Measurements from ENCODE around the gene SGPL1. TPM values are rescaled to one million over a fixed set of nuclear protein-coding genes. Genes with fewer than 3 reads are reported as not detected.
"Not testable (repeated sequence)": the region's sequence is repeated elsewhere in the genome, so short reads cannot be mapped to it uniquely, and the experiment has no call there.

The SGPL1 gene
- total and polyA plus RNA-seq, 3 experiments from 2014 or later = 17.8 to 64.4 (median 64.3) TPM

- DNase-seq = no peak
- Histone ChIP-seq H3K4me3 (ENCODE audit: low read length) (no peak overlapping the region), H3K27ac (ENCODE audit: low read depth, low read length) (no peak overlapping the region), H3K9me3 (ENCODE audit: low read length) (no peaks in the 10 kb centered on the region), H3K36me3 (ENCODE audit: insufficient read depth, low read length) (no peaks in the 10 kb centered on the region), H3K27me3 (ENCODE audit: insufficient read depth, low read length, poor library complexity, severe bottlenecking) (no peaks in the 10 kb centered on the region), H3K4me1 (ENCODE audit: insufficient read depth, low read length) (no peaks in the 10 kb centered on the region)
- CTCF ChIA-PET = interaction anchor here (1.1 kb wide), 1 partner anchor 7 kb away, joined by 3 read pairs; no protein-coding TSS in a partner anchor
- H3K4me3 Mint-ChIP-seq = no peak overlapping the region
- POLR2A ChIA-PET = no interaction called here
- H3K27me3 Mint-ChIP-seq = peaks cover 9 to 36% of the 10 kb centered on the region in 2 donors
- no peaks in the 10 kb centered on the region for H3K4me1 Mint-ChIP-seq
- H3K36me3 Mint-ChIP-seq = no peaks in the 10 kb centered on the region
- peaks cover 0 to 6% (median 0%) of the 10 kb centered on the region in 5 donors for H3K9me3 Mint-ChIP-seq
- no peak overlapping the region for H3K27ac Mint-ChIP-seq
These were observed 101.9 kb downstream of the SGPL1 start for GRCh38 chr10:70917635-70918034.

DNA sequence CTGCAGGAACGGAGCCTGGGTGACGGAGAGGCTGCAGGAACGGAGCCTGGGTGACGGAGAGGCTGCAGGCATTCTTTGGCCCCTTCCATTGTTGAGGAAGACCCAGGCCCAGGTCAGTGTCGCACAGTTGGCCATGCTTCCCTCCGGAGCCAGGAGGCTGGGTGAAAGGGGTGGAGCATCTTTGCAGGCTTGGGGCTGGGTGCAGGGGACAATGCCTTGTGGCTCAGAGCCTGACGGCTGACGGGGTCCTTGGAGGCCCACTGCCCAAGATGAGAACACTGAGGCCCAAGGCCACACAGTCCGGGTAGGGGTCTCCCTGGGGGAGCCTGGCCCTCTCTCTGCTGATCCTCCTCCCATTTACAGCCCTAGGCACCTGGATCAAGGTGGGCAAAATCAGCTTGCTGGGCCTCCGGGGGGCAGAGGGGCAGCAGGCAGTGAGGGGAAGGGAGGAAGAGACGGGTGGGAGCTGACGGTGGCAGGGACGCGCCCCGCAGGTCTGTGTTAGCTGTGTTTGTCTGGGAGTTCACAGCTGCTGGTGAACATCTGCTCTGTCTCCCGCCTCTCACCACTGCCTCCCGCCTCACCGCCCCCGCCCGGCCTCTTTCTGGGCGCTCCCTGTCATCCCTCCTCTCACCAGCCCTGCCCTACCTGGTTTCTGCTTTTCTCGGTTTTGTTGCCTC lies 103.2 kb downstream of the SGPL1 start:
- no peak for DNase-seq
- peaks cover 7 to 37% of the 10 kb centered on the region in 2 donors for H3K27me3 Mint-ChIP-seq
- H3K36me3 Mint-ChIP-seq = no peaks in the 10 kb centered on the region
- no peaks in the 10 kb centered on the region for H3K4me1 Mint-ChIP-seq
- Histone ChIP-seq H3K4me3 (ENCODE audit: low read length) (no peak overlapping the region), H3K9me3 (ENCODE audit: low read length) (no peaks in the 10 kb centered on the region), H3K27ac (ENCODE audit: low read depth, low read length) (no peak overlapping the region), H3K36me3 (ENCODE audit: insufficient read depth, low read length) (no peaks in the 10 kb centered on the region), H3K4me1 (ENCODE audit: insufficient read depth, low read length) (no peaks in the 10 kb centered on the region), H3K27me3 (ENCODE audit: insufficient read depth, low read length, poor library complexity, severe bottlenecking) (no peaks in the 10 kb centered on the region)
- H3K27ac Mint-ChIP-seq = no peak overlapping the region
- POLR2A ChIA-PET = no interaction called here
- H3K4me3 Mint-ChIP-seq = peak overlapping the region in 1 of 7 donors; percentile 57
- H3K9me3 Mint-ChIP-seq = peaks cover 0 to 3% (median 0%) of the 10 kb centered on the region in 5 donors
- CTCF ChIA-PET = no interaction called here

GRCh38 chr10:70919906-70920305 lies 104.2 kb downstream of the SGPL1 start:
- H3K4me3 Mint-ChIP-seq; H3K9me3 Mint-ChIP-seq; DNase-seq; H3K4me1 Mint-ChIP-seq; H3K4me1 ChIP-seq (ENCODE audit: insufficient read depth, low read length); POLR2A ChIA-PET; H3K27ac Mint-ChIP-seq; H3K27me3 ChIP-seq (ENCODE audit: insufficient read depth, low read length, poor library complexity, severe bottlenecking); CTCF ChIA-PET; H3K4me3 ChIP-seq (ENCODE audit: low read length); H3K9me3 ChIP-seq (ENCODE audit: low read length); H3K27ac ChIP-seq (ENCODE audit: low read depth, low read length); H3K36me3 ChIP-seq (ENCODE audit: insufficient read depth, low read length); H3K36me3 Mint-ChIP-seq: not testable (repeated sequence)
- H3K27me3 Mint-ChIP-seq = peaks cover 7 to 34% of the 10 kb centered on the region in 2 donors

DNA sequence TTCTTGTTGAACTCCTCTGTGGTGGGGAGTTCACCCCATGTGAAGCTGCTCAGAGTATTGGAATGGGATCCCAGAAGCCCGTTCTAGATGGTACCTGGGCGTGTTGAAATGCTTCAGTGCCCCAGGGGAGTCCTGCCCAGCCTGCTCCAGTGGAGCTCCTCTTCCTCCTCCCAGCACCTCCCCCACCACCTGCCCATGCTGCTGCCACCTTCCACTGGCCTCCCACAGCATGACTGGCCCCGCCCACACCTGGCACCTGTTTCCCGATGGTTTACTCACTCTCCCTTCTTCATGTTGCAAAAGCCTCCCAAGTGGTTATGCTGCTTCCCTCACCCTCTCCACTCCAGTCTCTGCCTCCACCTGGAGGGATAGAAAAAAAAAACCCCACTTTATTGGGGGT lies 104.8 kb downstream of the SGPL1 start:
- CTCF ChIA-PET = no interaction called here
- no peaks in the 10 kb centered on the region for H3K27me3 ChIP-seq (ENCODE audit: insufficient read depth, low read length, poor library complexity, severe bottlenecking)
- H3K4me3 ChIP-seq (ENCODE audit: low read length) = no peak overlapping the region
- POLR2A ChIA-PET = no interaction called here
- Mint-ChIP-seq H3K36me3 (no peaks in the 10 kb centered on the region), H3K27me3 (peaks cover 9 to 36% of the 10 kb centered on the region in 2 donors), H3K4me1 (peaks cover 5 to 6% (median 5%) of the 10 kb centered on the region in 3 donors), H3K9me3 (peaks cover 0 to 3% (median 0%) of the 10 kb centered on the region in 5 donors), H3K4me3 (no peak overlapping the region), H3K27ac (no peak overlapping the region)
- no peaks in the 10 kb centered on the region for H3K9me3 ChIP-seq (ENCODE audit: low read length)
- DNase-seq = no peak
- no peak overlapping the region for H3K27ac ChIP-seq (ENCODE audit: low read depth, low read length)
- H3K4me1 ChIP-seq (ENCODE audit: insufficient read depth, low read length) = no peaks in the 10 kb centered on the region
- H3K36me3 ChIP-seq (ENCODE audit: insufficient read depth, low read length) = no peaks in the 10 kb centered on the region

- H3K4me1 ChIP-seq (ENCODE audit: insufficient read depth, low read length) = no peaks in the 10 kb centered on the region
- H3K36me3 ChIP-seq (ENCODE audit: insufficient read depth, low read length) = no peaks in the 10 kb centered on the region
- no peaks in the 10 kb centered on the region for H3K36me3 Mint-ChIP-seq
- no peaks in the 10 kb centered on the region for H3K27me3 ChIP-seq (ENCODE audit: insufficient read depth, low read length, poor library complexity, severe bottlenecking)
- ChIA-PET POLR2A (no interaction called here), CTCF (no interaction called here)
- DNase-seq = no peak
- peaks cover 9 to 34% of the 10 kb centered on the region in 2 donors for H3K27me3 Mint-ChIP-seq
- no peak overlapping the region for H3K4me3 ChIP-seq (ENCODE audit: low read length)
- no peak overlapping the region for H3K27ac ChIP-seq (ENCODE audit: low read depth, low read length)
- H3K4me1 Mint-ChIP-seq = peaks cover 6 to 8% (median 7%) of the 10 kb centered on the region in 3 donors
- no peaks in the 10 kb centered on the region for H3K9me3 ChIP-seq (ENCODE audit: low read length)
- H3K9me3 Mint-ChIP-seq = peaks cover 0 to 1% (median 0%) of the 10 kb centered on the region in 5 donors
- no peak overlapping the region for H3K27ac Mint-ChIP-seq
- no peak overlapping the region for H3K4me3 Mint-ChIP-seq
These were observed 105.5 kb downstream of the SGPL1 start for GRCh38 chr10:70921285-70921684.

- Histone ChIP-seq H3K27ac (ENCODE audit: low read depth, low read length) (no peak overlapping the region), H3K4me1 (ENCODE audit: insufficient read depth, low read length) (no peaks in the 10 kb centered on the region), H3K36me3 (ENCODE audit: insufficient read depth, low read length) (no peaks in the 10 kb centered on the region), H3K9me3 (ENCODE audit: low read length) (no peaks in the 10 kb centered on the region), H3K4me3 (ENCODE audit: low read length) (no peak overlapping the region), H3K27me3 (ENCODE audit: insufficient read depth, low read length, poor library complexity, severe bottlenecking) (no peaks in the 10 kb centered on the region)
- Mint-ChIP-seq H3K4me3 (no peak overlapping the region), H3K27me3 (peaks cover 7 to 29% of the 10 kb centered on the region in 2 donors), H3K9me3 (peaks cover 0 to 1% (median 0%) of the 10 kb centered on the region in 5 donors), H3K27ac (no peak overlapping the region), H3K36me3 (no peaks in the 10 kb centered on the region), H3K4me1 (peaks cover 6 to 8% (median 7%) of the 10 kb centered on the region in 3 donors)
- ChIA-PET CTCF (interaction anchor here (1.1 to 1.6 kb wide), 2 partner anchors 20 to 362 kb away, joined by 3 to 6 read pairs; no protein-coding TSS in a partner anchor), POLR2A (no interaction called here)
- no peak for DNase-seq
These were observed 107.9 kb downstream of the SGPL1 start for GRCh38 chr10:70923696-70924095.

- H3K27ac Mint-ChIP-seq = no peak overlapping the region
- H3K9me3 ChIP-seq (ENCODE audit: low read length) = no peaks in the 10 kb centered on the region
- CTCF ChIA-PET = interaction anchor here (0.9 to 1.7 kb wide), 10 partner anchors 8 to 645 kb away, joined by 3 to 8 read pairs (median 4); no protein-coding TSS in a partner anchor
- peaks cover 0 to 1% (median 0%) of the 10 kb centered on the region in 5 donors for H3K9me3 Mint-ChIP-seq
- no peaks in the 10 kb centered on the region for H3K4me1 ChIP-seq (ENCODE audit: insufficient read depth, low read length)
- H3K27me3 Mint-ChIP-seq = peaks cover 7 to 22% of the 10 kb centered on the region in 2 donors
- no peaks in the 10 kb centered on the region for H3K36me3 Mint-ChIP-seq
- peak overlapping the region in 3 of 7 donors; percentile 3 to 33 (median 30) for H3K4me3 Mint-ChIP-seq
- H3K27ac ChIP-seq (ENCODE audit: low read depth, low read length) = no peak overlapping the region
- no peak overlapping the region for H3K4me3 ChIP-seq (ENCODE audit: low read length)
- DNase-seq = peak; percentile 14 to 54 (median 25)
- peaks cover 6 to 8% (median 7%) of the 10 kb centered on the region in 3 donors for H3K4me1 Mint-ChIP-seq
- no peaks in the 10 kb centered on the region for H3K27me3 ChIP-seq (ENCODE audit: insufficient read depth, low read length, poor library complexity, severe bottlenecking)
- no peaks in the 10 kb centered on the region for H3K36me3 ChIP-seq (ENCODE audit: insufficient read depth, low read length)
- POLR2A ChIA-PET = no interaction called here
These were observed 109.9 kb downstream of the SGPL1 start for GRCh38 chr10:70925377-70926225.
